ENCODE measurements around the gene SDF2. TPM values are rescaled to one million over a fixed set of nuclear protein-coding genes. Genes with fewer than 3 reads are reported as not detected.

Gene SDF2
- total RNA-seq, 4 donors from 2014 or later = 36.6 to 47.4 (median 38.0) TPM

DNA sequence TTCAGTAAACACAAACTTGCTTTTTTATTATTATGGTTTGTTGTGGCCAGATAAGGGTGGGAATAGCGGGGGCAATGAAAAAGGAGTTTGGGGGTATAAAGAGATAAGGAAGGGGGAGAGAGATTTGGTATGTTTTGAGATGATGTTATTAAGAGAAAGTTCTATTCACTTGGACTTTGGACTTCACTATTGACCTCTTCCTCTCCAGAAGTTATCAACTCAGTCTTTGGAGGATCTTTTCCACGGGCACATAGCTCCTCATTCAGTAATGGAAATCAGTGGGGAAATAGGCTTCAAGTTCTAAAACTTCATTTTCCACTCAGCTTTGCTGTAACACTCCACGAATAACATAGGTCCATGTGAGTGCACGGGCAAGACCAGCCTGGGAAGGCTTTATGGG lies 26.8 kb upstream of the SDF2 start:
- DNase-seq (ENCODE audit: low spot score in 2 of 2) = no peak
- WGBS, 2 donors = 97 to 98% methylated on average over 4 of the region's 4 CpGs
- no peak overlapping the region for H3K4me3 ChIP-seq (ENCODE audit: low read depth, poor library complexity, severe bottlenecking)
- intact Hi-C loops (cut with DNase I; ENCODE audit: low total_unique reads) = no loop called here
- no peak for TF ChIP-seq POLR2A (IDR thresholded peaks at IDR 0.05)
- TF ChIP-seq, protein P1, sequence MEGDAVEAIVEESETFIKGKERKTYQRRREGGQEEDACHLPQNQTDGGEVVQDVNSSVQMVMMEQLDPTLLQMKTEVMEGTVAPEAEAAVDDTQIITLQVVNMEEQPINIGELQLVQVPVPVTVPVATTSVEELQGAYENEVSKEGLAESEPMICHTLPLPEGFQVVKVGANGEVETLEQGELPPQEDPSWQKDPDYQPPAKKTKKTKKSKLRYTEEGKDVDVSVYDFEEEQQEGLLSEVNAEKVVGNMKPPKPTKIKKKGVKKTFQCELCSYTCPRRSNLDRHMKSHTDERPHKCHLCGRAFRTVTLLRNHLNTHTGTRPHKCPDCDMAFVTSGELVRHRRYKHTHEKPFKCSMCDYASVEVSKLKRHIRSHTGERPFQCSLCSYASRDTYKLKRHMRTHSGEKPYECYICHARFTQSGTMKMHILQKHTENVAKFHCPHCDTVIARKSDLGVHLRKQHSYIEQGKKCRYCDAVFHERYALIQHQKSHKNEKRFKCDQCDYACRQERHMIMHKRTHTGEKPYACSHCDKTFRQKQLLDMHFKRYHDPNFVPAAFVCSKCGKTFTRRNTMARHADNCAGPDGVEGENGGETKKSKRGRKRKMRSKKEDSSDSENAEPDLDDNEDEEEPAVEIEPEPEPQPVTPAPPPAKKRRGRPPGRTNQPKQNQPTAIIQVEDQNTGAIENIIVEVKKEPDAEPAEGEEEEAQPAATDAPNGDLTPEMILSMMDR (IDR thresholded peaks at IDR 0.05) = no peak

DNA sequence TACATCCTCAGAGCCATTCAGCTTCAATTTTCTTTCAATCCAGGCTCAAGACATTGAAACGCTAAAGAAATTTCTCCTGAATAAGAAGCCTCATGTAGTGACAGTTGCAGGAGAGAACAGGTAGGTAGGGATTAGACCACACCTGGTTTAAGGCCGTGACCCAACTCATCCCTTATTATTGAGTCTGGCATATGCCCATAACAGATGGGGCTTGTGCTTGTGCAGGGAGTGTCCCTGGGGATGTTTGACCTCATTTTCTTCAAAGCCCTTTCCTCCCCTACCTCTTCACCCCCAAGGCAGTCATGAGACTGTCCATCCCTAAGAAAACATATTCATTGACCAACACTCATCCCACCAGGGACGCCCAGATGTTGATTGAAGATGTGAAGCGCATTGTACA lies 24.6 kb upstream of the SDF2 start:
- WGBS, 2 donors = 74 to 80% methylated on average over 4 of the region's 4 CpGs
- no peak overlapping the region for H3K4me3 ChIP-seq (ENCODE audit: low read depth, poor library complexity, severe bottlenecking)
- TF ChIP-seq POLR2A (IDR thresholded peaks at IDR 0.05) = no peak
- TF ChIP-seq, protein P1 (IDR thresholded peaks at IDR 0.05) = no peak
- intact Hi-C loops (cut with DNase I; ENCODE audit: low total_unique reads) = no loop called here
- DNase-seq (ENCODE audit: low spot score in 2 of 2) = no peak

- intact Hi-C loops (cut with DNase I; ENCODE audit: low total_unique reads) = no loop called here
Observed at GRCh38 chr17:28685366-28685765, 23.7 kb upstream of the SDF2 start.

DNA sequence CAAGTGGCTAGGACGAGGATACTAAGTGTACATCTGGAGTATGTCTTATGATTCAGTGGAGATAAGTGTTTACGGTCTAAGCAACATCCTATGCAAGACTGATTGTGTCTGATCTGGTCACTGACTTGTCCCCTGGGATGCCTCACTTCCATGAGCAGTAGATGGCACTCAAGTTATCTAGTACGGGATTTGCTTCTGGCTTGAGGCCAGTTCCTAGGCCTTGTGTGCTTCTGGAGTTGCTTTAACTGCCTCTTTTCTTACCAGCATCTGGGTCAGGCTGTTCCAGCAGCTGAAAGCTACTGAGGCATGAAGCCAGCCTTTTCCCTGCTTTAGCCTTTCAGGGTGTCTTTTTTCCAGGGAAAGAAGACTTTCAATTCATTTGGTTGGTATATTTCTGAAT lies 23.3 kb upstream of the SDF2 start:
- H3K4me3 ChIP-seq (ENCODE audit: low read depth, poor library complexity, severe bottlenecking) = no peak overlapping the region
- TF ChIP-seq, protein P1 (IDR thresholded peaks at IDR 0.05) = no peak
- TF ChIP-seq POLR2A (IDR thresholded peaks at IDR 0.05) = no peak
- 56 to 69% methylated on average over 3 of the region's 3 CpGs for WGBS, 2 donors
- peak in 1 of 2 donors; percentile 48 for DNase-seq (ENCODE audit: low spot score in 2 of 2)
- intact Hi-C loops (cut with DNase I; ENCODE audit: low total_unique reads) = no loop called here

More at GRCh38 chr17:28685366-28685765, 23.7 kb upstream of the SDF2 start:
- TF ChIP-seq, protein P1 (IDR thresholded peaks at IDR 0.05) = no peak
- TF ChIP-seq POLR2A (IDR thresholded peaks at IDR 0.05) = no peak
- 80 to 83% methylated on average over 5 of the region's 5 CpGs for WGBS, 2 donors
- DNase-seq (ENCODE audit: low spot score in 2 of 2) = peak in 1 of 2 donors; percentile 2
- H3K4me3 ChIP-seq (ENCODE audit: low read depth, poor library complexity, severe bottlenecking) = no peak overlapping the region

GRCh38 chr17:28682655-28683054 lies 20.9 kb upstream of the SDF2 start:
- 87 to 92% methylated on average over 11 of the region's 11 CpGs for WGBS, 2 donors
- no peak overlapping the region for H3K4me3 ChIP-seq (ENCODE audit: low read depth, poor library complexity, severe bottlenecking)
- intact Hi-C loops (cut with DNase I; ENCODE audit: low total_unique reads) = no loop called here
- no peak for TF ChIP-seq POLR2A (IDR thresholded peaks at IDR 0.05)
- peak in 1 of 2 donors; percentile 32 for DNase-seq (ENCODE audit: low spot score in 2 of 2)

GRCh38 chr17:28675980-28676379 lies 14.3 kb upstream of the SDF2 start:
- 80 to 85% methylated on average over 7 of the region's 7 CpGs for WGBS, 2 donors
- no peak overlapping the region for H3K4me3 ChIP-seq (ENCODE audit: low read depth, poor library complexity, severe bottlenecking)
- intact Hi-C loops (cut with DNase I; ENCODE audit: low total_unique reads) = no loop called here
- peak in 1 of 2 donors; percentile 14 for DNase-seq (ENCODE audit: low spot score in 2 of 2)
- TF ChIP-seq, protein P1 (IDR thresholded peaks at IDR 0.05) = no peak
- no peak for TF ChIP-seq POLR2A (IDR thresholded peaks at IDR 0.05)
